NCI-H524 (cell line): Measurements from ENCODE around the gene MALAT1.
A peak's percentile ranks its signal among the peaks of the same experiment; 100 is the strongest.
"Not testable (repeated sequence)": the region's sequence is repeated elsewhere in the genome, so short reads cannot be mapped to it uniquely, and the experiment has no call there.

Experiments
- DNase-seq, 2 experiments: peaks; one replicate each; lab custom pipeline; 2025; lab: John Stamatoyannopoulos, UW

Gene MALAT1

DNA sequence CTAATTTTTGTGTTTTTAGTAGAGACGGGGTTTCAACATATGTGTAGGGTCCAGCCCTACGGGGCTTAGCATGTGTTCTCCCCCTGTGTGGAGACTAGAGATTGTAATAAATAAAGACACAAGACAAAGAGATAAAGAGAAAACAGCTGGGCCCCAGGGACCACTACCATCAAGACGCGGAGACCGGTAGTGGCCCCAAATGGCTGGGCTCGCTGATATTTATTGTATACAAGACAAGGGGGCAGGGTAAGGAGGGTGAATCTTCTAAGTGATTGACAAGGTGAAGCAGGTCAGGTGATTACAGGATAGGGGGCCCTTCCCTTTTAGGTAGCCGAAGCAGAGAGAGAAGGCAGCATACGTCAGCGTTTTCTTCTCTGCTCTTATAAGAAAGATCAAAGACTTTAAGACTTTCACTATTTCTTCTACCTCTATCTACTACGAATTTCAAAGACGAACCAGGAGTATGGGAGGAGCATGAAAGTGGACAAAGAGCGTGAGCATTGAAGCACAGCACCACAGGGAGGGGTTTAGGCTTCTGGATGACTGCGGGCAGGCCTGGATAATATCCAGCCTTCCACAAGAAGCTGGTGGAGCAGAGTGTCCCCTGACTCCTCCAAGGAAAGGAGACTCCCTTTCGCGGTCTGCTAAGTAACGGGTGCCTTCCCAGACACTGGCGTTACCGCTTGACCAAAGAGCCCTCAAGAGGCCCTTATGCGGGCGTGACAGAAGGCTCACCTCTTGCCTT is 23.1 kb downstream of the MALAT1 start:
- DNase-seq = not testable (repeated sequence)

DNA sequence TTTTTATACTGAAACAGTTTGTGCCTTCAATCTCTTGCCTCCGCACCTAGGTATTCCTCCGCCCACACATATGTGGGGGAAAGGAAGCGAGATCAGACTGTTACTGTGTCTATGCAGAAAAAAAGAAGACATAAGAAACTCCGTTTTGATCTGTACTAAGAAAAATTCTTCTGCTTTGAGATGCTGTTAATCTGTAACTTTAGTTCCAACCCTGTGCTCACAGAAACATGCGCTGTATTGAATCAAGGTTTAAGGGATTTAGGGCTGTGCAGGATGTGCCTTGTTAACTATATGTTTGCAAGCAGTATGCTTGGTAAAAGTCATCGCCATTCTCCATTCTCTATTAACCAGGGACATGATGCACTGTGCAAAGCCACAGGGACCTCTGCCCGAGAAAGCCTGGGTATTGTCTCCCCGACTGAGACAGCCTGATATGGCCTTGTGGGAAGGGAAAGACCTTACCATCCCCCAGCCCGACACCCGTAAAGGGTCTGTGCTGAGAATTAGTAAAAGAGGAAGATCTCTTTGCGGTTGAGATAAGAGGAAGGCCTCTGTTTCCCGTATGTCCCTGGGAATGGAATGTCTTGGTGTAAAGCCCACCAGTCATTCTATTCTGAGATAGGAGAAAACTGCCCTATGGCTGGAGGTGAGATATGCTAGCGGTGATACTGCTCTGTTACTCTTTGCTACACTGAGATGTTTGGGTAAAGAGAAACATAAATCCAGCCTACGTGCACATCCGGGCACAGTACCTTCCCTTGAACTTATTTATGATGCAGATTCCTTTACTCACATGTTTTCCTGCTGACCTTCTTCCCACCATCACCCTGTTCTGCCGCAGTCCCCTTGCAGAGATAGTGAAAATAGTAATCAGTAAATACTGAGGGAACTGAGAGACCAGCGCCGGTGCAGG is 24.1 kb downstream of the MALAT1 start:
- DNase-seq = not testable (repeated sequence)

DNA sequence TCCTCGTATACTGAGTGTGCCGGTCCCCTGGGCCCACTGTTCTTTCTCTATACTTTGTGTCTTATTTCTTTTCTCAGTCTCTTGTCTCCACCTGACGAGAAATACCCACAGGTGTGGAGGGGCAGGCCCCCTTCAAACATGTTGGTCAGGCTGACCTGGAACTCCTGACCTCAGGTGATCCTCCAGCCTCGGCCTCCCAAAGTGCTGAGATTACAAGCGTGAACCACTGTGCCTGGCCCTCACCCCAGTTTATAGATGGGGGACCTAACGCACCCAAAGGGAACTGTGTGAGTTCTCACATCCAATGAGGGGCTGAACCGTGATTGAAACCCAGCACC is 24.8 kb downstream of the MALAT1 start:
- DNase-seq = not testable (repeated sequence)

DNA sequence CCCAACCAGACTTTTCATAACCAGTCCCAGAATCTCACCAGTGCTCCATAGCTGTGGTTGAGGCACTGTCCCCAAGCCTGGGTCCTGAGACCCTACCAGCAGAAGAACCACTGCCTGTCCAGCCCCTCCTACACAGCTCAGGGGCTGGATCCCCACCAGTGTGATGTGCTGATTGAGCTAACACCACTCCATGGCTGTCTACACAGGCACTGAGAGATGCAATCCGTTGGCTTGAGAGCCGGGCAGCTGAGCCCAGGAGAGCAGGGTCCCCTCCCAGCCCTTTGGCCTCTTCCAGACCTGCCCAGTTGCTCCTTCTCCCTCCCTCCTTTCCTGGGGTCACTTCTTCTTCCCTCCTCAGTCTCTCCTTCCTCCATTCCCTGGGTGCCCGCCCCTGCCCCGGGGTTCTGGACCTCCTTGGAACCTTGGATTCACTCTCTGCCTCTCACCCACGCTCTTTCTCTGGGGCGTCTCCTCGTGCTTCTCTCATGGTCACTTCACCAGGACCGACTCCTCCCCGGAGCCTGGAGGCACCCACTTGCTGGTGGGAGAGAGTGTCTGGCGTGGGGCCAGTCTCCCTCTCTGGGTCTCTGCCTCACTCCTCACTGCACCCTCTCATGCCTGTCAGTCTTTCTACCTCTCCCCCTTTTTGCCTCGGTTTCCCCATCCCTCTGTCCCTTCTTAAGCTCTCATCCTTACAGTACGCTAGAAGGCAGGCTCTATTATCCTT is 25.3 kb downstream of the MALAT1 start:
- DNase-seq = no peak

DNA sequence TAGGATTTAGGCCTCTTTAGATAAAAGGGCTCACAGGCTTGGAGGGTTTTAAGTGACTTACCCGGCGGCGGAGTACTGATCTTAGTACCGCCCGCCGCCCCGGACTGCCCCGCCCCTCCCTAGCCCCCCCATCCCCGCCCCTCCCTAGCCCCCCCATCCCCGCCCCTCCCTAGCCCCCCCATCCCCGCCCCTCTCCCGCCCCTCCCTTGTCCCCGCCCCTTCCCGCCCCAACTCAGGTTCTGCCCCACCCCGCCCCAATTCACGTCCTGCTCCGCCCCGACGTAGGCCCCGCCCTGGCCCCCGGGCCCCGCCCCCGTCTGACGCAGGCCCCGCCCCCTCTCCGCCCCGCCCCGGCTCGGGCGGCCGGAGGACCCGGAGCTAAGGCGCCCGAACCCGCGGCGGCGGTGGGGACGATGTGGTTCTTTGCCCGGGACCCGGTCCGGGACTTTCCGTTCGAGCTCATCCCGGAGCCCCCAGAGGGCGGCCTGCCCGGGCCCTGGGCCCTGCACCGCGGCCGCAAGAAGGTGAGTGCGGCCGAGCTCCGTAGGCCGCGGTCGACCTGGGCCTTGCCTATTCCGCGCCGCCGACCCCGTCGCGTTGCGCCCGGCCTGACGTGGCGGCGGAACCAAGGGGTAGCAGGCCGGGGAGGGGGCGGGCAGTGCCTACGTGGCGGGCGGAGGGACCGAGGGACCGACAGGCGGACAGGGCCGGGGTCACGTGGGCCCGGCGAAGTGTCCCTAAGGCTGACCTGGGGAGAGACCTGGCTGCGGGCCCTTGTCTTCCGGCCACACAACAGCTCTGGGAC is 26.1 kb downstream of the MALAT1 start, which contains the start of gene SCYL1:
TSS of gene SCYL1 (plus strand) at position 343 of the 805 bp plus-strand sequence. CDS start at position 414, 71 bp downstream.
- peak in 1 of 2 experiments; percentile 74 for DNase-seq

DNA sequence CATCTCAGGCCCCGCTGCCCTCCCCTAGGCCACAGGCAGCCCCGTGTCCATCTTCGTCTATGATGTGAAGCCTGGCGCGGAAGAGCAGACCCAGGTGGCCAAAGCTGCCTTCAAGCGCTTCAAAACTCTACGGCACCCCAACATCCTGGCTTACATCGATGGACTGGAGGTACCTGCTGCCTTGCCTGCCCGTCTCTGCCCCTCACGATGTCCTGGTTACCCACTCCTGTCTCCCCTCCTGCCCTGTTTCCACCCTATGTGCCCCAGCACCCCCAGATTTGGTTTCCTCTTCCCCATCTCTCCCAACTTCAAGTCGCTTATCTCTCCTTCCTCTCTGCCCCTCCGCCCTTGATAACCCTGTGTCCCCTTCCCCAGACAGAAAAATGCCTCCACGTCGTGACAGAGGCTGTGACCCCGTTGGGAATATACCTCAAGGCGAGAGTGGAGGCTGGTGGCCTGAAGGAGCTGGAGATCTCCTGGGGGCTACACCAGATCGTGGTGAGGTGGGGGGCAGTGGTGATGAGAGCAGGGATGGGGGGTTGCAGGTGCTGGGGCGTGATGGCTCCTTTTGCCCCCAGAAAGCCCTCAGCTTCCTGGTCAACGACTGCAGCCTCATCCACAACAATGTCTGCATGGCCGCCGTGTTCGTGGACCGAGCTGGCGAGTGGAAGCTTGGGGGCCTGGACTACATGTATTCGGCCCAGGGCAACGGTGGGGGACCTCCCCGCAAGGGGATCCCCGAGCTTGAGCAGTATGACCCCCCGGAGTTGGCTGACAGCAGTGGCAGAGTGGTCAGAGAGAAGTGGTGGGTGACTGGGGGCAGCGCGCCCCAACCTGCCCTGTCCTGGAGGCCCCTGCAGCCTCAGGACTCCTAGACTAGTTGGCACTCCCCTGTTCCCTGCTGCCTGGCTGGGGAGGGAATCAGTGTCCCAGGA is 27.0 kb downstream of the MALAT1 start:
- no peak for DNase-seq

DNA sequence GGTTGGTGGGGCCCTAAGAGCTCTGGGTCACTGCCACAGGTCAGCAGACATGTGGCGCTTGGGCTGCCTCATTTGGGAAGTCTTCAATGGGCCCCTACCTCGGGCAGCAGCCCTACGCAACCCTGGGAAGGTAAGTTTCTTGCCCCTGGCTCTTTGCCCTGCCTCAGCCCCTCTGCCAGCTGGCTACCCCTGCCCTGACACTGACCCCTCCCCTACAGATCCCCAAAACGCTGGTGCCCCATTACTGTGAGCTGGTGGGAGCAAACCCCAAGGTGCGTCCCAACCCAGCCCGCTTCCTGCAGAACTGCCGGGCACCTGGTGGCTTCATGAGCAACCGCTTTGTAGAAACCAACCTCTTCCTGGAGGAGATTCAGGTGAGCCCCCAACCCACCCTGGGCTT is 27.9 kb downstream of the MALAT1 start:
- no peak for DNase-seq

DNA sequence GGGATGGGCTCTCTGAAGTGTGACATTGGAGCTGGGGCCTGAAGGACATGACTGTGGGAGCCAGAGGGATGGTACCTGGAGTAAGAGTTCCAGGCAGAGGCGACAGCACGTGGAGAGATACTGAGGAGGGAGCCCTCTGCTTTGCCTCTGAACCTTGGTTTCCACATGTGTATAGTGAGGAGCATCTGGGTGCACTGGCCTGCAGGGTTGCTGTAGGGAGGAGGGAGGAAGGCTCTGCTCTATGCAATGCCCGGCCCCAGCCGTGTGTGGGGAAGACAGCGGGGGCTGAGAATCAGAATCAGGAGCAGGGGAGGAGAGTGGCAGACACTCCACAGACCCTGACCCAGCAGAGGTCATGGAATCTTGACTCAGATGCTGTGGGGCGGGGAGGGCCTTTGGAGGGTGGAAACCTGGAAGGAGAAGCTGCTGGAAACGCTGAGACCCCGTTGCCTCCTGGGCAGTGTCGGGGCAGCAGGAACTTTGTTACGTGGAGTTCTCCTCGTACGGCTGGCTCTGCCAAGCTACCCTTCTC is 30.0 kb downstream of the MALAT1 start:
- DNase-seq = no peak

DNA sequence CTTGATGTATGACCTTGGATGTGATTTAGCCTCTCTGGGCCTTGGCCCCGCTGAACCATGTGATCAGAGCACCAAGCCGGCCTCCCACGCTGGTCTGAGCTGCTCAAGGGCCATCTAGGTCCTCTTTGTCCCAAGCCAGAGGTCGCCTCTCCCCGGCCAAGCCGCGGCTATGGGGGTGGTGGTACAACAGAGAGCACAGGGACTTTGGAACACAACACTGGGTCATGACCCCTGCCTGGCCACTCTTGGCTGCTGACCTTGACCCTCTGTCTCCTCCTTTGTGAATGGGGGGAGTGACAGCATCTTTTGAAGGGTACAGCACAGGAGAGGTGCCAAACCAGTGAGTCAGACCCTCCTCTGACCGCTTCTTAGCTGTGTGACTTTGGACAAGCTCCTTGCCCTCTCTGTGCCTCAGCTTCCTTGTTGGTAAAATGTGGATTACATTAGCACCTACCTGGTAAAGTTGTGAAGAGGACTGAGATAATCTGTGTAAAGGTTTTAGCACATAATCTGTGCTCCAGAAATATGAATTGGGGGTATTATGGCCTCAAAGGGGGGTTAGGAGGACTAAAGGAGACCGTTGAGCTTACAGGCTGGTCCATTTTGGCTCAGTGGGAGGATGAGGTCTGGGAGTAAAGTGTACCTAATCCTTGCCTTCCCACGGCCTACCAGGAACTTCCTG is 30.8 kb downstream of the MALAT1 start:
- no peak for DNase-seq

DNA sequence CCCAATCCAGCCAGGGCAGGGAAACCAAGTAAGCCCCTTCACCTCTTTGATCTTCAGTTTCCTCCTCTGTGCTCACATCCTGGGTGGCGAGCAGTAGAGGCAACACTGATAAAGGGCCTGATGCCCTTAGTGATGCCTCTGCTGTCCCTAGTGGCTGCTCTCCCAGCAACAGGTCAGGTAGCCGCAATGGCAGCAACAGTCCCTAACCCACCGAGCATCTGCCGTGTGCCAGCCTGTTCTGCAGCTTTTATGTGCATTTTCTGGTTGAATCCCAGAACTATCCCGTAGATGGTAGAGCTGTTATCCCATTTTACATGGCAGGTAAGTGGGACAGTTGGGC is 31.3 kb downstream of the MALAT1 start:
- no peak for DNase-seq

DNA sequence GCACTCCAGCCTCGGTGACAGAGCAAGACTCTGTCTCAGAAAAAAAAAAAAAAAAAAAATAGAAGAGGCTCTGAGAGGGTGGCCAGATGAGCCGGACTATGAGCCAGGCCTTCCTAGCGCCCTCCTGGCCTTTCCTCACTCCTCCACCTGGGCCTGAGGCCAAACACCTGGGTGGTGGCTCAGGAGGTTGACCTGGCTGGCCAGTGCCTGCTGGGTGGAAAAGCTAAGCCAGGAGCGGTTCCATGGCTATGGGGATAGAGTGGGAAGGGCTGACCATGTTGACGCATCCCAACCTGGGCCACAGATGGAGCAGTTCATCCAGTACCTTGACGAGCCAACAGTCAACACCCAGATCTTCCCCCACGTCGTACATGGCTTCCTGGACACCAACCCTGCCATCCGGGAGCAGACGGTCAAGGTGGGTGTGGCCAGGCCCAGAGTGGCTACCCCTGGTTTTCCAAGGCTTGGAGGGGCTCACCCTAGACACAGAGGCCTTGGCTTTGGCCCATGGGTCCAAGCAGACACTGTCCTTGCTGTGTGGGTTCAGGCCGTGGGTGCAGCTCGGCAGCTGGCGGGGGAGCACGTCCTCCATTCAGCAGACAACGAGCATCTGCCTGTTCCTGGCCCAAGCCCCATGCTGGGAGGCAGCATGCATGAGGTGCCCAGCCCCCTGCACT is 33.7 kb downstream of the MALAT1 start:
- no peak for DNase-seq

DNA sequence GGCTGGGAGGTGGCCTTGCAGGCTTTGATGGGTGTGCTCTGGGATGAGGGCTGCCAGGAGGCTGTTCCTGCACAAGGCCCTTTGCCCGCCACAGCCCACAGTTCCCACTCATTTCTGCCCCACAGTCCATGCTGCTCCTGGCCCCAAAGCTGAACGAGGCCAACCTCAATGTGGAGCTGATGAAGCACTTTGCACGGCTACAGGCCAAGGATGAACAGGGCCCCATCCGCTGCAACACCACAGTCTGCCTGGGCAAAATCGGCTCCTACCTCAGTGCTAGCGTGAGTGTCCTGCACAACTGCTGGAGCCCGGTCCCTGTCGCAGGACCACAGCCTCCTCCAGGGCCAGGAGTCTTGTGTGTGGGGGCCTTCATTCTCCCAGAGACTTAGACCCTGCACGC is 36.3 kb downstream of the MALAT1 start:
- no peak for DNase-seq

DNA sequence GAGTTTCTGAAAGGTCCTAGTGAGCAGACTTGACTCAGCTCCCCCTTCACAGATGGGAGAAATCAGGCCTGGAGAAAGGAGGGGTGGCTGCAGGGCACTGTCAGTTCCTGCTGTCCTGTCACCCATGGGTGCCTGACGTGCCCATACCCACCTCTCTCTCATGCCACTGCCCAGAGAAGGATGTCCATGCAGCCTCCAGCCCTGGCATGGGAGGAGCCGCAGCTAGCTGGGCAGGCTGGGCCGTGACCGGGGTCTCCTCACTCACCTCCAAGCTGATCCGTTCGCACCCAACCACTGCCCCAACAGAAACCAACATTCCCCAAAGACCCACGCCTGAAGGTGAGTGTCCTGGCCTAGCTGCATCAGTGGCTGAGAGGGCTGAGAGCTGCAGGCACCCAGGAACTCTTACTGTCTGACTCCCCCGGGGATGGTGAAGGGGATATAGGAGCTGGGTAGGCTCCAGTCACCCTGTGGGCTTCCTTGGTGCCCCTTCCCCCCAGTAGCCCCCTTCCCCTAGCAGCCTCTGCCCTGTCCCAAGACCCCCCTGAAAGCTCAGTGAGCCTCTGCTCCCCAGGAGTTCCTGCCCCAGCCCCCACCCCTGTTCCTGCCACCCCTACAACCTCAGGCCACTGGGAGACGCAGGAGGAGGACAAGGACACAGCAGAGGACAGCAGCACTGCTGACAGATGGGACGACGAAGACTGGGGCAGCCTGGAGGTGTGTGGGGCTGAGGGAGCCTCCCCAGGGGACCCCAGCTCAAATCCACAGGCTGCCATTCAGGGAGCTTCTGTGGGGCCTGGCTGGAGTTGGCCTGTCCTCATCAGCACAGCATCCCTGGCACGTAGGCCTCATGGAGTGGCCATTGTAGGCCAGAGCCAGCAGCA is 37.8 kb downstream of the MALAT1 start:
- DNase-seq = peak in 1 of 2 experiments; percentile 19

DNA sequence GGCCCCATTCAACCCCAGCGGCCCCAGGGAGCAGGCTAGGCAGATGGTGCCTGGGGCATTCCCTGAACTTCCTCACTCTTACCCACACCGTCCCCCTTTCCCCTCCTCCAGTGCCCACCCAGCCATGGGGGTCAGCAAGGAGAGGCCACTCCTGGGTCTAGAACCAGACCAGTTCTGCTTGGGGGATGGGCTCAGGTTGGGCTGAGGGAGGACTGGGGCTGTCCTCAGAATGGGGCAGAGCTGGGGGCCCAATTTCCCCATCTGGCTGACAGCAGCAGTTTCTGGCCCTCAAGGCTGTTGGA is 38.4 kb downstream of the MALAT1 start:
- DNase-seq = no peak

DNA sequence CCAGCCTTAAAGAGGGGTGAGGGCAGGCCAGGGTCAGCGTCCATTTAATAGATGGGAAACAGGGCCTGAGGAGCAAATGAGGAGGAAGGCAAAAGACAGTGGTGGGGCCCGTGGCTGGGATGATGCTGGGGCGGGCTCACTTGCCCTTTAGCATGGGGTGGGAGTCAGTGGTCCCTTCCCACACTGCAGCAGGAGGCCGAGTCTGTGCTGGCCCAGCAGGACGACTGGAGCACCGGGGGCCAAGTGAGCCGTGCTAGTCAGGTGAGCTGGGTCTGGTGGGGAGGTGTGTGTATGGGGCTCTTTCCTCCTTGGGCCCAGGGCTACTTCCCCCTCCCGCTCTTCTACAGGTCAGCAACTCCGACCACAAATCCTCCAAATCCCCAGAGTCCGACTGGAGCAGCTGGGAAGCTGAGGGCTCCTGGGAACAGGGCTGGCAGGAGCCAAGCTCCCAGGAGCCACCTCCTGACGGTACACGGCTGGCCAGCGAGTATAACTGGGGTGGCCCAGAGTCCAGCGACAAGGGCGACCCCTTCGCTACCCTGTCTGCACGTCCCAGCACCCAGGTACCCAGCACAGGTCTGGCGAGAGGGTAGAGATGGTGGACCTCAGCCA is 38.9 kb downstream of the MALAT1 start:
- DNase-seq = no peak

DNA sequence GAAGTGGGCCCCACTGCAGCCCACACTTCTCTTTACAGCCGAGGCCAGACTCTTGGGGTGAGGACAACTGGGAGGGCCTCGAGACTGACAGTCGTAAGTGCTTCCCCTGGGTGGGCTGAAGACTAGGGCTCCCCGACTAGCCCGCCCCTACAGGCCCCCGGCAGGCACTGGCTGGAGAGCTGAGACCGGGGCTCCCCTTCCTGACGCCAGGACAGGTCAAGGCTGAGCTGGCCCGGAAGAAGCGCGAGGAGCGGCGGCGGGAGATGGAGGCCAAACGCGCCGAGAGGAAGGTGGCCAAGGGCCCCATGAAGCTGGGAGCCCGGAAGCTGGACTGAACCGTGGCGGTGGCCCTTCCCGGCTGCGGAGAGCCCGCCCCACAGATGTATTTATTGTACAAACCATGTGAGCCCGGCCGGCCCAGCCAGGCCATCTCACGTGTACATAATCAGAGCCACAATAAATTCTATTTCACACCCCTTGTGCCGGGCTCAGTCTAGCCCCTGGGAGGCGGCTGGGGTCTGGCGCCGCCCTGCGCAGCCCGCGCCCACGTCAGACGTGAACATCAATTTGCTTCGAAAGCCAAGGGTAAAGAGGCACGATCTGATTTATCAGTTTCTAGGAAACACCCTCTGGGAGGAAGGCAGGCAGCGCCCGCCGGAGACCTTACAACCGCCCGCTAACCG is 39.5 kb downstream of the MALAT1 start:
- DNase-seq = no peak
